GM04503 (cell line): ENCODE results near the gene ICE1.
A peak's percentile ranks its signal among the peaks of the same experiment; 100 is the strongest.
"Not testable (repeated sequence)": the region's sequence is repeated elsewhere in the genome, so short reads cannot be mapped to it uniquely, and the experiment has no call there.

Source experiments
- DNase-seq: peaks from one replicate; pipeline ENCODE4 v3.0.0-alpha.2; 2012; ENCODE audit warnings: low read depth

ICE1 gene

DNA sequence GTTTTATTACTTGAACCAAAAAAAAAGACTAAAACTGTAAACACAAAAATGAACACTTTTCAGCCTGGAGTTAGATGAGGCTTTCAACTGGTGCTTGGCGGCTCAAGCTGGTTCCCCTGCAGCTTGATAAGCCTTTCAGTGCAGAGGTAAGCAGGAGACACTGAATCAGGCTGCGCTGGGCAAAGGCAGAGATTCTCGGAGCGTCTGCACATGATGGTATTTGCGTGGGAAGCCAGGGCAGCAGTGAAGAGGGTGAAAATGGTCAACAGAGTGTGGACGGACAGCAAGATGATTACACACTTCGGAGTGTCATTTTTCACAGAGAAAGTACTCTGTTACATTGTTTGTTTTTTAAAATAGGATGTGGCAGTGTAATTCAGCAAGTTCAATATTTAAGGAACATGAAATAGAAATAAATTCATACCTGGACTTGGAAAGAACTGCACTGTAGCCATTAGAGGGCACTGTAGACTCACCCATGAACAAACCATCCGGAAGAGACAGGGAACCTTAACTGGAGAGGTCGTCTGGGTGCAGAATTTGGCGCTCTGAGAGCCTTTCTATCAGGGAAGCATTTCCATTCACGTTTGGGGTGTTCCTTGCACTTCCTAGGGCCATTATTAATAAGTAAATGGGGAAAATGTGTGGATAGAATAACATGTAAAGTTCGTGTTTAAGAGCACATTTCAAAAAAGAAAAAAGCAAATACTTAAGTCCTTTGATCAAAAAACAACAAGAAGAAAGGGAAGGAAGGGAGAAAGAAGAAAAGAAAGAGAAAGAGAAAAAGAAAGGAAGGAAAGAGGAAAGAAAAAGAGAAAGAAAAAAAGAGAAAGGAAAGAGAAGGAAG, 69.8 kb downstream of the ICE1 start:
- peak; percentile 16 for DNase-seq

DNA sequence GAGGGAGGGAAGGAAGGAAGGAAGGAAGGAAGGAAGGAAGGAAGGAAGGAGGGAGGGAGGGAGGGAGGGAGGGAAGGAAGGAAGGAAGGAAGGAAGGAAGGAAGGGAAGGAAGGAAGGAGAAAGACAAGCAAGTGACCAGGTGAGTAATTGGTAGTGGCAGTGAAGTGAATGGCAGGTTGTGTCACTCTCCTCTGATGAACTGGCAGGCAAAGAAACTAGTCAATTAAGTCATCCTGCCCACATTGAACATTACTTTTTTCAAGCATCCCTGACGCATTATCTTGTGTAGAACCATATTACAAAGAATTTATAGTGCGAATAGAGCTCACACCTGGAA, 70.4 kb downstream of the ICE1 start:
- DNase-seq: not testable (repeated sequence)

DNA sequence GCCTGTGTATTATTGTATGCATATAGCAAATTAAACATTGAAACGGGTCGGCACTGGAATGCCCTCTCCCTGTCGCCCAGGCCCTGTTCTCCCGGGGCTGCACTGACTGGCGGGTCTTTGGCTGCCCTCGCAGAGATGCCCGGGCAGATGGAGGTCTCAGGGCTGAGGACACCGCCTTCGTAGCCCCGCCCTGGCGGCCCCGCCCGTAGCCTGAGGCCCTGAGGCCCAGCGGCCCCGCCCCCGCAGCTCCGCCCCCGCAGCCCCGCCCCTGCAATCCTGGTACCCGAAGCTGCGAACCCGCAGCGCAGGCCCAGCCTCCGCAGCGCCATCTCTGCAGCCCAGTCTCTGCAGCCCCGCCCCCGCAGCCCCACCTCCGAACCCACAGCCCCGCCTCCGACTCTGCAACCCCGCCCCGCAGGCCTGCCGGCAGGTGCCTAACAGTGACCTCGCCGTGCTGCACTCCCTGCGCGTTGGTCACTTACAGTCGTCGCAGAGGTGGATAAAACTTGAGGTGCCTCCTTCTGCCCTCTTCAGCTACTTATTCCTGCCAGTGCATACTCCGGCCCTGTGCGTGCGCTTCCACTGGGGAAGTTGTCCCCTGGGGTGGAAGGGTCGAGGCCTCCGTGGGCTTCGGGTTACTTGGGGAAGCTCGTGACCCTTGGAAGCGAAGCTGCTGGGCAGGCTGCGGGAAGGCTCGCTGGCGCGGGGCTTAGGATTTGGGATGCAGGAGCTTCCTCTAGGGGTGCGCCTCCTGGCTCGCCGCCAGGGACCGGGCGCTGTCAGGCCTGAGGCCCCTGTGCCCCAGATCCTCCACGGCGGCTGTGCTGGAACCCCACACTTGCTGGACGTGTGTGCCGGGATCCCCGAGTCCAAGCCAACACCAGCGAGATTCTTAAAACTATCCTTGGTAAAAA, 72.3 kb downstream of the ICE1 start:
- DNase-seq: no peak

- DNase-seq: peak; percentile 19
These were observed 74.8 kb downstream of the ICE1 start for GRCh38 chr5:5497152-5497788.

DNA sequence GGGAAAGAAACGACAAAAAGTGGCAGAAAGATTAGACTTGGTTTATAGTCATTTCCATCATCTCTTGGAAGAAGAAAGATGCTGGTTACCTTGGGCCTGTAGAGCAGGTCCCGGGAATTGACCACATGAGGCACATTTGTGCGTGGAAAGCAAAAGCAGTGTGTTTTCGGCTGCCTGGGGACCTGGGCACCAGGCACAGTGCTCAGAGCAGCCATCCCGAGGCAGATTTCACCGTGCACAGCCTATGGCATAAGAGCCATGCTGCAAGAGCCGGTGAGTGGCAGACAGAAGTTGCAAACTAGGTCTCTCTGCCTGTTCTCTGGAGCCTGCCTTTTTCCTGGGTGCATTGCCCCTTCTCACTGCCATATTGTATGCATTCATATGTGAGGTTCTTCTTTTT, 77.0 kb downstream of the ICE1 start:
- DNase-seq: no peak

DNA sequence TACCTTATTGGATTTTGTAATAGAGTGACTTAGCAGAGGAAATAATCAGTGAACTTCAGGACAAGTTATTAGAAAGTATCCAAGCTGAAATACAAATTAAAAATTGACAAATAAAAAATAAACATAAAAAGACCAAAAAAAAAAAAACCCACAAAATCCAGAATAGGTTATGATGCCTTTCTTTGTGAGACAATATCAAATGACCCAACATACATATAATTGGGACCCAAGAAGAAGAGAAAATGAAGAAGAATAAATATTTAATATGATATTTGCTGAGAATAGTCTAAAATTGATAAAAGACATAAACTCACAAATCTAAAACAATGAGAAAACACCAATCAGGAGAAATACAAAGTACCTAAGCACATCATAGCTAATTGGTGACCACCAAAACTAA, 81.8 kb downstream of the ICE1 start:
- DNase-seq: no peak

- no peak for DNase-seq
These were observed 83.3 kb downstream of the ICE1 start for GRCh38 chr5:5505815-5506214.

- DNase-seq: no peak
These were observed 85.9 kb downstream of the ICE1 start for GRCh38 chr5:5508391-5508790.

DNA sequence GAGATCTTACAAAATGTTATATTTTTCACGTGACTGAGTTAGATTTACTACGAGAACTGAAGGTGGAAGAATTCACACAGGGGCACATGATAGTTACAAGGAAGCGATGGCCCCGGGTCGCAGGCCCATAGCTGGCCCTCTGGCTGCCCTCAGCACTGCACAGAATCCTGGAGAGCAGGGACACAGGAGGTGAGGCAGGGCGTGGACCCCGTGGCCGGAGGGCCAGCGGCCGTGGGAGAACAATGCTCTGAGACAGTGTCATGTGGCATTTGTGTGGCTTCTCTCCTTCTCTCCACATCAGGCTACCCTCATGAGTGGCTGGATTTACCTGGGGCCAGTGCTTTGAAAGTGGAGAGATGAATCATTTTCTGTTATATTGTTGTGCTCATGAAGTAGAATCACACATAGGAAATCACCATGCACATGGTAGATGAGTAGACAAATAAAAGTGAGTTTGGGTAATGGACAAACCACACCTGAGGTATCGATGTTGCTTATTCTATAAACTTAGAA, 89.5 kb downstream of the ICE1 start:
- no peak for DNase-seq

- no peak for DNase-seq
These were observed 90.1 kb downstream of the ICE1 start for GRCh38 chr5:5512543-5512942.

DNA sequence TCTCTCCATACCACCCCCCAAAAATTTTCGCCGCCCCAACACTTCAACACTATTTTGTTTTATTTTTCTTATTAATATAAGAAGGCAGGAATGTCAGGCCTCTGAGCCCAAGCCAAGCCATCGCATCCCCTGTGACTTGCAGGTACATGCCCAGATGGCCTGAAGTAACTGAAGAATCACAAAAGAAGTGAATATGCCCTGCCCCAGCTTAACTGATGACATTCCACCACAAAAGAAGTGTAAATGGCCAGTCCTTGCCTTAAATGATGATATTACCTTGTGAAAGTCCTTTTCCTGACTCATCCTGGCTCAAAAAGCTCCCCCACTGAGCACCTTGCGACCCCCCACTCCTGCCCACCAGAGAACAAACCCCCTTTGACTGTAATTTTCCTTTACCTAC, 98.1 kb downstream of the ICE1 start:
- DNase-seq: not testable (repeated sequence)

DNA sequence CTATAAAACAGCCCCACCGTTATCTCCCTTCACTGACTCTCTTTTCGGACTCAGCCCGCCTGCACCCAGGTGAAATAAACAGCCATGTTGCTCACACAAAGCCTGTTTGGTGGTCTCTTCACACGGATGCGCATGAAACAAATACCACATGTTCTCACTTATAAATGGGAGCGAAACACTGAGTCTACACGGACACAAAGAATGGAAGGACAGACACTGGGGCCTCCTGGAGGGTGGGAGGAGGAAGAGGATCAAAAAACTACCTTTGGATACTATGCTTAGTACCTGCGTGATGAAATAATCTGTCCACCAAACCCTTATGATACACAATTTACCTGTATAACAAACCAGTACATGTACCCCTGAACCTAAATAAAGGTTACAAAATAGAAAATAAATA, 98.6 kb downstream of the ICE1 start:
- no peak for DNase-seq

GRCh38 chr5:5521478-5521877, 99.0 kb downstream of the ICE1 start:
- DNase-seq: no peak

DNA sequence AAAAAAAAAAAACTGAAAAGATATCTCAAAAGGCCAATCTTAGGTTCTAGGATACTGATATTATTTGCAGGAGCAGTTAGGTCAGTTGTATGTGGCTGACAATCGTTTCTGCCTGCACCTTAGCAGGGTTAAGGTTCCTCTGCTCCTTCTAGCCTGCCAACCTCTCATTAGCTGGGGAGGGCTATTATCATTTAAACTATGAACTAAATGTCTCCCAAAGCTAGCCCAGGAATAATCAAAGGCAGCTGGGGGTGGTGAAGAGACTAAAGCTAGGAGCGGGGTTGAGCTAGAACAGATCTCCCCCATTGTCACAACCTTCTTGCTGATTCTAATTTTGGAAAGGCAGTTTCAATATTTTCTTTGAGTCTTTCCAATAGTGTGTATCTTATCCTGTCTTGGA, 99.9 kb downstream of the ICE1 start:
- no peak for DNase-seq

DNA sequence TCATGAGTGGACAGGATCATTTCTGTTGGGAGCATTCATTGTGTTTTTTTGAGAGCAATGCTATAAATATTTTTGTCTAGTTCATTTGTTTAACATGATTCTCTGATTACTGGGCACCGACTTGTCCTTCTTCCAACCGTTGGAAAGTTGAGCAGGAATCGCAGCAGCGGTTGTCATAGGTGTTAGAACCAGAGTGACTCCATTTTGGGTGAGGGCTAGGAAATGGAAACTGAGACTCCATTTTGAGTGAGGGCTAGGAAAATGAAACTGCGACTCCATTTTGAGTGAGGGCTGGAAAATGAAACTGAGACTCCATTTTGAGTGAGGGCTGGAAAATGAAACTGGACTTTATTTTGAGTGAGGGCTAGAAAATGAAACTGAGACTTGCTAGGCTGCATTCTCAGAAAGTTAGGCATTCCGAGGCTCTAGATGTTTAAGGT, 100.6 kb downstream of the ICE1 start:
- DNase-seq: no peak

DNA sequence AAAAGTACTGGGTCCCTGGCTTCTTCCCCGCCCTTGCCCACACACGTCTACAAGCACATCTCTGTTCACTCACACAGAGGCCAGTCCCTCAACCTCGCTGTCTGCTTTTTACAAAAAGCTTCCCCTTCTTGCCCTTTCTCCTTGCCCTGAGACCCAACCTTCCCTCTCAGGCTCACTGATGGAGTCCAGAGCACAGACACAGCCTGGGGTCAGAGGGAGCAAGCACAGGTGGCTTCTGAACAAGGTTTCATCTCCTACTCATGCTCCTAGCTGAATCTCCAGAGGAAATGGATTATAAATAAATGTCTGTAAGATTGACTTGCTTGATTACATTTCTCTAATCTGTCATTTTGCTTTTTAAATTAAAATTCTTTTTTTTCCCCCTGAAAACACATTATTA, 101.8 kb downstream of the ICE1 start:
- DNase-seq: no peak

DNA sequence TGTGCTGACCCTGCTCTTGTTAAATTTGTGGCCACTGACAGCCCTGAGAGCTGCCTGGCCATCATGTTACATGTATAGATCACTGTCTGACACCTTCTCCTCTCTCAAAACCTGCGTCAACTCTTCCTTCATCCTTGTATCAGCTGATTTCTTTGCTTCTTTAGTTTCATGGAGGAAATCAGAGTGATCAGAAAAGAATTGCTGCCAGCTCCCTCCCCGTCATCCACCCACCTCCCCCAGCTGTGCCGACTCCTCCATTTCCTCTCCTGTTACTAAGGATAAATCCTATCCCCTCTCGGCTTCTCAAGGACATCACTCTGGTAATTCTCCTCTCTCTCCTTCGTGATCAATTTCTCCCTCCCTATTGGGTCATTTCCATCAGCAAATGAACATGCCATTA, 108.9 kb downstream of the ICE1 start:
- DNase-seq: no peak

DNA sequence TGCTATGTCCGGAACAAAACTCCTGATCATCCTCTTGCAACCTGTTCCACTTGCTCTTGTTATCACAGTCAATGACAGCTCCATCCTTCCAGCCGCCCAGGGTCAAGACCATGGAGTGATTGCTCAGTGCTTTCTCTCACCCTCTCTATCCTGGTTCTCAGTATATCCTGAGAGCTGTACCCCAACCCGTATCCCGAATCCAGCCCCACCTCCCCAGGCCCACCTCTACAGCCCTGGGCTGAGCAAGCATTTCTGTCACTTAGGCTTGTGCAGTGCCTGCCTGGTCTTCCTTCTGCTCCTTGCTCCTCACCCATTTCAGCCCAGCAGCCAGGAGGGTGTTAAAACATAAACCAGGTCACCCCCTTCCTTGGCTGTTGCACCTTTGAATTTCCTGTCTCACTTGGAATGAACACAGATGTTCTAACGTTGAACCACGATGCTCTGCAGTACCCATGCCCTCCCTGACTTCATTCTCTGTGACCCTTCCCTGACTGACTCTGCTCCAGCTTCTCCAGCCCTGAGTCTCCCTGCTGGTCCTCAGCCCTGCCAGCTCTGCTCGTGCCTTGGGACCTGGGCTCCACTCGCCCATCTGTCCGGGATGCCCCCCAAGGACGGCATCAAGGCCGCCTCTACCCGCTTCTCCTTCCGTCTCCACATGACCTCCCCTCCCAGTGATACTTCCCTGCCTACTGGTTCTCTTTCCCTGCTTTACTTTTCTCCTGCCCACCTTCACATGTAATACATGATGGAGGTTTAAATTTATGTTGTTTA, 110.0 kb downstream of the ICE1 start:
- DNase-seq: no peak

DNA sequence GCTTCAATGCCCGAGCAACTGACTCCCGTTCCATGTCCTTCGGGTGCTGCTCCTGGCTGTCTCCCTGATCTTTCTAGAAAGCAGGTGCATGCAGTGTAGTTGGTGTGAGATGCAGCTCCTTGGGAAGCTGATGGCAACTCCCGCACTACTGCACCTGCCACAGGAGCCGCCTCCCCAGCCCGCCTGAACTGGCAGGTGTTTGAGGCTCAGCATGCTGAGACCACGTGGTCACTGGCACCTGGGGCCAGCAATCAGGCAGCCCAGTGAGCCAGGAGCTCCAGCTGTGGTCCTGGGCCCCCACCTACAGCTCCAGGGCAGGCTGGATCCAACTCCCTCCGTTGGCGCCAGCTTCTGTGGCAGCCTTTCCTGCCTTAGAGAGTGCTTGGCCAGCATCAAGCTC, 111.5 kb downstream of the ICE1 start:
- DNase-seq: no peak

DNA sequence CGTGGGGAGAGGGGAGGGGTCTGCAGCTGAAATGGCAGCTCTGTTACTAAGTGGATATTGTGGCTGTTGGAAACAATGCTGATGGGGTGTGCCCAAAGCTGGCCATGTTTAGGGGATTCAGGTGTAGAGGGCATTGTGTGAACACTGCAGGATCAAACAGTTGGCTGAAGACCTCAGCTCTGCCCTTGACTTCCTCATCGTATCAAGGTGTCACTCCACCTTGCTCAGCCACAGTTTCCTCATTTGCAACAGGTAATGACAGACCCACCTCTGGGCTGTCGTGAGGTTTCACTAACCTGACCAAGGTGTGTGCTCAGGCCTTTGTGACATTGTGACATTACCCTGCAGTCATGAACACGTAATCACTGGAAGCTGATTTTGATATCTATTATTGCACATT, 111.9 kb downstream of the ICE1 start:
- no peak for DNase-seq

DNA sequence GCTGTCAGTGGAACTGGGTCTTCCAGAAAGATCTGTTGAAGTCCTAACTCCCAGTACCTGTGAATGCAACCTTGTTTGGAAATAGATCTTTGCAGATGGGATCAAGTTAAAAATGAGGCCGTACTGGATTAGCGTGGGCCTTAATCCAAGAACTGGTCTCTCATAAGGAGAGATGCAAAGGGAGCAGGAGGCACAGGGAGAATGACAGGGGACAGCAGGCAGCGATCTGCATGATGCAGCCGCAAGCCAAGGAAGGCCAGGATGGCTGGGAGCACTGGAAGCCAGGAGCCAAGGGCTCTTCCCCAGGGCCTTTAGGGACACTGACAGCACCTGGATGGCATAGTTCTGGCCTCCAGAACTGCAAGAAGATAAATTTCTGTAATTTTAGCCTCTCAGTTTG, 114.4 kb downstream of the ICE1 start:
- no peak for DNase-seq

GRCh38 chr5:5537426-5537825, 114.9 kb downstream of the ICE1 start:
- no peak for DNase-seq
